ENCODE measurements around the gene CSN2.
"Not testable (repeated sequence)": the region's sequence is repeated elsewhere in the genome, so short reads cannot be mapped to it uniquely, and the experiment has no call there.

CSN2 gene

DNA sequence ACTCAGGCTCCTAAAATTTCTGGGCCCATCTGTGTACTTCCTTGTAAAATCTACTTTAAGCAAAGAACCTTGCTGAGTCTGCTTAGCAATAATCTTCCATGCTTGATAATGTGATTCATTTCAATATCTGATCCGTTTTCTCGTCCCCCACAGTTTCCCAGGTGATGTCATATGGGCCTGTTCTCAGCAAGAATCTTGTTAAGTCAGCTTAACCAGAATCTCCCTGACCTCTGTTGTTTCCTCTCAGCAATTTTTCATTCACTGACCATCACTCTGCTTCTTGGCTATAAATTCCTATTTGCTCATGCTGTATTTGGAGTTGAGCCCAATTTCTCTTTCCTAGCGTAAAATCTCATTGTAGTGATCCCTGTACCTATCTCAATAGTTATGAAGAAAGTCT lies 13.9 kb downstream of the CSN2 start:
- no peaks in the 10 kb centered on the region for H3K36me3 Mint-ChIP-seq (ENCODE audit: insufficient read depth)
- no peaks in the 10 kb centered on the region for H3K4me1 Mint-ChIP-seq
- H3K4me3 Mint-ChIP-seq, result no peak overlapping the region
- DNase-seq (ENCODE audit: low spot score in 2 of 2) (no peak), ATAC-seq (replicated peaks; ENCODE audit: extremely low read depth, poor library complexity, severe bottlenecking) (no peak)
- no peaks in the 10 kb centered on the region for H3K27me3 Mint-ChIP-seq
- H3K27ac Mint-ChIP-seq (ENCODE audit: low read depth), result no peak overlapping the region
- peaks cover 17% of the 10 kb centered on the region for H3K9me3 Mint-ChIP-seq

DNA sequence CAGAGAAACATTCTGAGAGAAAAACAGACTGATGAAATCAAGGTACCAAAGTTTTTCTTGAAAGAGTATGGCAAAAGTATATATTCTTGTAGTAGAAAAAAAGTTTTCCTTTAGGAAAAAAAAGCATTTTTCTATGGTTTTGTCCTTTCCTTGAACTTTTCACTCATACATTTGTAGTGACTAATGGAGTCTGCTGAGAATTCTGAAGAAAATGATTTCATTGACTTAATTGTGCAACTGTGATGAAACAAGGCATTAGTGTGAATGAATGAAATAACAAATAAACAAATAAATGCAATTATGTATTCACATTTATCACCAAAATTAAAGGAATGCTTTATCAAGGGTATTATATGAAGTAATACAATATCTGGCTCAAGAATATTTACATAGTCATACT lies 29.0 kb downstream of the CSN2 start:
- Mint-ChIP-seq H3K27me3 (no peaks in the 10 kb centered on the region), H3K36me3 (ENCODE audit: insufficient read depth) (no peaks in the 10 kb centered on the region), H3K4me3 (no peak overlapping the region), H3K9me3 (no peaks in the 10 kb centered on the region), H3K27ac (ENCODE audit: low read depth) (no peak overlapping the region), H3K4me1 (no peaks in the 10 kb centered on the region)
- DNase-seq (ENCODE audit: low spot score in 2 of 2) (no peak), ATAC-seq (replicated peaks; ENCODE audit: extremely low read depth, poor library complexity, severe bottlenecking) (no peak)

DNA sequence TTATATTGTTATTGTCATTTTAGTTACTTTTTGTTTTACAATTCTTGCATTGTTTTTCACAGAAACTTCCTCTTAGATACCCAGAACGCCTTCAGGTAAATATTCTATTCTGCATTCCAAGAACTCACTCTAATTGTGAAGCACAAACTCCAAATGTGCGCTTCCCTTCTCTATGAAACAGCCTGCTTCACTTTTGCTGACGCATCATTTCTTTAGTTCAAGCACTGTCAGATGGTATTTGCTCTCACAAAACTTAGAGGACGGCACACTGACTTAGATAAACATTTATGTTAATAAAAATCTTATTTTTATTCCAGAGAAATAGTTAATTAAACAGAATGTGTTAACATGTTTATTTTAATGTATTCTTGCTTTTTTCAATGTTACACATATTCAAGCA lies 31.4 kb downstream of the CSN2 start:
- Mint-ChIP-seq H3K27me3 (no peaks in the 10 kb centered on the region), H3K9me3 (no peaks in the 10 kb centered on the region), H3K27ac (ENCODE audit: low read depth) (no peak overlapping the region), H3K4me1 (no peaks in the 10 kb centered on the region), H3K36me3 (ENCODE audit: insufficient read depth) (no peaks in the 10 kb centered on the region), H3K4me3 (no peak overlapping the region)
- ATAC-seq (replicated peaks; ENCODE audit: extremely low read depth, poor library complexity, severe bottlenecking) (no peak), DNase-seq (ENCODE audit: low spot score in 2 of 2) (no peak)

DNA sequence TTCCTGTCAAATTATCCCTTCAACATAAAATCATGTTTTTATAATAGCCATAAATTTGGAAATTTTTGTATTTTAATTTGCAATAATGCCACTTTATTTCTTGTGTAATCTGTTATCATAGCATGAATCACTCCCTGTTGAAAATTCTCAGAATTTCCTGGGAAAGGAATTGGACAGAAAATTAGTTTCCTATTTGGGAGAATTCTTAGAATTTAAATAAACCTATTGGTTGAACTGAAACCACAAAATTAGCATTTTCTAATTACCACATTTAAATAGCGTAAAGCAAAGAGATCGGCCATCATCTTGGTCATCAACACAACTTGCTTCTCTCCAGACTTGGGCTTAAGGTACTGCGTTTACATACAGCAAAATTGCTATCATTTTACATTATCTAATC lies 34.8 kb downstream of the CSN2 start, which contains the start of gene CSN1S1:
TSS of gene CSN1S1 (plus strand) at position 301 of the 400 bp plus-strand sequence. CDS start 1,488 bp downstream, outside the sequence.
- Mint-ChIP-seq H3K9me3 (no peaks in the 10 kb centered on the region), H3K4me3 (no peak within 1 kb of the TSS), H3K4me1 (no peaks in the 10 kb centered on the region), H3K27me3 (no peaks in the 10 kb centered on the region), H3K36me3 (ENCODE audit: insufficient read depth) (no peaks in the 10 kb centered on the region), H3K27ac (ENCODE audit: low read depth) (no peak within 1 kb of the TSS)
- ATAC-seq (replicated peaks; ENCODE audit: extremely low read depth, poor library complexity, severe bottlenecking) (no peak), DNase-seq (ENCODE audit: low spot score in 2 of 2) (no peak)

DNA sequence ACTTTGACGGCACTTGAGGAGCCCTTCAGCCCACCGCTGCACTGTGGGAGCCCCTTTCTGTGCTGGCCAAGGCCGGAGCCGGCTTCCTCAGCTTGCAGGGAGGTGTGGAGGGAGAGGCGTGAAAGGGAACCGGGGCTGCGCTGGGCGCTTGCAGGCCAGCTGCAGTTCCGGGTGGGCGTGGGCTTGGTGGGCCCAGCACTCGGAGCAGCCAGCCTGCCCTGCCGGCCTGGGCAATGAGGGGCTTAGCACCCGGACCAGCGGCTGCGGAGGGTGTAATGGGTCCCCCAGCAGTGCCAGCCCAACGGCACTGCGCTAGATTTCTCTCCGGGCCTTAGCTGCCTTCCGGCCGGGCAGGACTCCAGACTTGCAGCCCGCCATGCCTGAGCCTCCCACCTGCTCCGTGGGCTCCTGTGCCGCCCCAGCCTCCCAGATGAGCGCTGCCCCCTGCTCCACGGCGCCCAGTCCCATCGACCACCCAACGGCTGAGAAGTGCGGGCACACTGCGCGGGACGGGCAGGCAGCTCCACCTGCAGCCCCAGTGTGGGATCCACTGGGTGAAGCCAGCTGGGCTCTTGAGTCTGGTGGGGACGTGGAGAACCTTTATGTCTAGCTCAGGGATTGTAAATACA lies 41.6 kb downstream of the CSN2 start:
- H3K4me3 Mint-ChIP-seq; H3K4me1 Mint-ChIP-seq; ATAC-seq (replicated peaks; ENCODE audit: extremely low read depth, poor library complexity, severe bottlenecking): not testable (repeated sequence)

DNA sequence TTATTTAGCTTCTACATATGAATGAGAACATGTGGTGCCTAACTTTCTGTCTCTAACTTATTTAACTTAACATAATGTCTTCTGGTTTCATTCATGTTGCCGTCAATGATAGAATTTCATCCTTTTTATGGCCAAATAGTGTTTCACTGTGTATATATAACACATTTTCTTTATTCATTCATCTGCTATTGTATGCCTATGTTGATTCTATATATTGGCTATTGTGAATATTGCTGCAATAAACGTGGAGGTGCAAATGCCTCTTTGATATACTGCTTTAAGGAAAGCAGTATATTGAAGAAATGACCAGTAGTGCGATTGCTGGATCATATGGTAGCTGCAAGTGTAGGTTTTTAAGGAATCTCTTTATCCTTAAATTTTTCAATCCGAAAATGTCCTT lies 44.7 kb downstream of the CSN2 start:
- no peak overlapping the region for H3K27ac Mint-ChIP-seq (ENCODE audit: low read depth)
- no peak overlapping the region for H3K4me3 Mint-ChIP-seq
- ATAC-seq (replicated peaks; ENCODE audit: extremely low read depth, poor library complexity, severe bottlenecking) (no peak), DNase-seq (ENCODE audit: low spot score in 2 of 2) (no peak)
- H3K9me3 Mint-ChIP-seq, result peaks cover 6% of the 10 kb centered on the region
- H3K36me3 Mint-ChIP-seq (ENCODE audit: insufficient read depth), result no peaks in the 10 kb centered on the region
- H3K27me3 Mint-ChIP-seq, result no peaks in the 10 kb centered on the region
- no peaks in the 10 kb centered on the region for H3K4me1 Mint-ChIP-seq

More for the DNA sequence above, 41.6 kb downstream of the CSN2 start:
- not testable (repeated sequence) for DNase-seq (ENCODE audit: low spot score in 2 of 2); H3K36me3 Mint-ChIP-seq (ENCODE audit: insufficient read depth); H3K27me3 Mint-ChIP-seq; H3K27ac Mint-ChIP-seq (ENCODE audit: low read depth); H3K9me3 Mint-ChIP-seq

DNA sequence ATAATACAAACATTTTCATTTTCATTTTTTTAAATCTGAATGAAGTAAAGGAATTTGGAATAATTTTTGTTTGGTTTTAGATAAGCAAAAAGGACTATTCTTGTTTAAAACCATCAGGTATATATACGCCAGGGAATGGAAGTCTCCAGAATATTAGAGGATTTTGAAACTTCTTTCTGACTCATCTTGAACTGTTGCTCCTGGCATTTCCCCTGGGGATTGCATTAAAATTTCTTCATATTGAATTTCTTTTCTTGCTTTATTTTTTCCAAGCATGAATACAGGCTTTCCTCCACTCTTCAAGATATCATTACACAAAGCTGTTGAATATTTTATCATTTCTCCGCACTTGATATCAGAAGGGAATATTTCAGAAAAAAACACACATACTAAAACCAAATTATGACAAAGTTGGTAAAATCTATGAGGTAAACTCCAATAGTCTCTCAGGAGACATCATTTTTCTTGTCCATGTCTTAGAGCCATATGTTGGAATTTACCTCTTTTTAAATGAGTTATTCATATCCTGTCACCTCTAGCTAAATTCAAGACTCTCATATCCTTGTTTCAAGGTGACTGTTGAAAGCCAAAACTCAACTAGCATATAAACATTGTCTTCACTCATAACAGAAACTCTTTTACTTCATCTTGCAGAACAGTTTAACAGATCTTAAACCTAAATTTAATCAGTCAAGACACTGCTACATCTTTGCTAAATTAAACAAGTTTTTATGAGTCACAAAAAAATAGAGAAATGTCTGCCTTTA lies 55.3 kb downstream of the CSN2 start:
- no peaks in the 10 kb centered on the region for H3K4me1 Mint-ChIP-seq
- no peak for DNase-seq (ENCODE audit: low spot score in 2 of 2)
- peaks cover 13% of the 10 kb centered on the region for H3K9me3 Mint-ChIP-seq
- no peak for ATAC-seq (replicated peaks; ENCODE audit: extremely low read depth, poor library complexity, severe bottlenecking)
- no peak overlapping the region for H3K27ac Mint-ChIP-seq (ENCODE audit: low read depth)
- no peaks in the 10 kb centered on the region for H3K36me3 Mint-ChIP-seq (ENCODE audit: insufficient read depth)
- no peak overlapping the region for H3K4me3 Mint-ChIP-seq
- no peaks in the 10 kb centered on the region for H3K27me3 Mint-ChIP-seq

DNA sequence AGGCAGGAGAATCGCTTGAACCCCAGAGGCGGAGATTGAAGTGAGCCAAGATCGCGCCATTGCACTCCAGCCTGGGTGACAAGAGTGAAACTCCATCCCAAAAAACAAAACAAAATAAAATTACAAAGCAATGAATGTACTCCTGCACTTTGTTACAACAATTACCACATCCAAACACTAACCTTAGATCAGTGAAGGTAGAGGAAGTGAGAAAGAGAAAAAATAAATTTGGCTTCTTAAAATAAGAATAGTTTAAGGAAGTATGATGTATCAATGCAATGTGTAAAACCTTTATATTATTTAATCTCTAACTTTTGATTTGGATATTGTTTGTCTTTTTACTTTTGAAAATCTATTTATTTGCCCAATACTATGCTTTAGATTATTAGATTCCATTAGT lies 56.3 kb downstream of the CSN2 start:
- Mint-ChIP-seq H3K4me3 (no peak overlapping the region), H3K9me3 (peaks cover 15% of the 10 kb centered on the region), H3K27ac (ENCODE audit: low read depth) (no peak overlapping the region)

DNA sequence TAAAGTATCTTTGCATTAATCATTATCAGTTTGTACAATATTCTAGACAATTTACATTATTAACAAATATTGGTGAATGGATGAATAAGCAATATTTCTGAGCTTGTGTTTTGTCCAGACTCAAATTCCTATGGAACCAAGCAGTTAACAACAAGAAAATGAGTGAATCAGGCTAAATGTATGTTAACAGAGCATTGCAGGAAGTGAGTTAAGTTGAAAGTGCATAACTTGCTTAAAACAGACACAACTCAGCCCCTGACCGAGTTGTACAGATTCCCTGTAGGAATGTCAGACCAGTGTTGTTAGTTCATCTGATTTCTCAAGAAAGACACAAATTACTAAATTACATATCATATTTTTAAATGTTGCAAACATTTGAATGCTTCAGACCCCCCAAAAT lies 58.4 kb downstream of the CSN2 start:
- Mint-ChIP-seq H3K4me1 (no peaks in the 10 kb centered on the region), H3K36me3 (ENCODE audit: insufficient read depth) (no peaks in the 10 kb centered on the region), H3K4me3 (no peak overlapping the region), H3K27ac (ENCODE audit: low read depth) (no peak overlapping the region), H3K9me3 (peaks cover 20% of the 10 kb centered on the region), H3K27me3 (no peaks in the 10 kb centered on the region)
- DNase-seq (ENCODE audit: low spot score in 2 of 2), result no peak
- no peak for ATAC-seq (replicated peaks; ENCODE audit: extremely low read depth, poor library complexity, severe bottlenecking)

More for the DNA sequence above, 56.3 kb downstream of the CSN2 start:
- ATAC-seq (replicated peaks; ENCODE audit: extremely low read depth, poor library complexity, severe bottlenecking) (no peak), DNase-seq (ENCODE audit: low spot score in 2 of 2) (no peak)
- H3K27me3 Mint-ChIP-seq, result no peaks in the 10 kb centered on the region
- no peaks in the 10 kb centered on the region for H3K36me3 Mint-ChIP-seq (ENCODE audit: insufficient read depth)
- no peaks in the 10 kb centered on the region for H3K4me1 Mint-ChIP-seq

Data from central memory CD8-positive, alpha-beta T cell (primary cell).